Endothelial cell (in vitro differentiated cells): ENCODE measurements around the gene TMC5. TPM values are rescaled to one million over a fixed set of nuclear protein-coding genes. Genes with fewer than 3 reads are reported as not detected.

Experiments
- DNase-seq: peaks from one replicate; pipeline ENCODE4 v3.0.0; 2021; ENCODE audit warnings: low spot score
- H3K27ac Mint-ChIP-seq: one replicate; pipeline ENCODE4 v1.8.0; 2021; ENCODE audit warnings: mixed read lengths, inconsistent platforms; ENCODE audit not compliant: unreplicated experiment
- H3K27me3 Mint-ChIP-seq: one replicate; pipeline ENCODE4 v1.8.0; 2021; ENCODE audit warnings: mild to moderate bottlenecking, moderate library complexity, mixed read lengths, inconsistent platforms; ENCODE audit not compliant: unreplicated experiment
- H3K36me3 Mint-ChIP-seq: one replicate; pipeline ENCODE4 v1.8.0; 2021; ENCODE audit warnings: mild to moderate bottlenecking, low read depth, mixed read lengths, inconsistent platforms; ENCODE audit not compliant: unreplicated experiment
- H3K4me1 Mint-ChIP-seq: one replicate; pipeline ENCODE4 v1.8.0; 2021; ENCODE audit warnings: mild to moderate bottlenecking, mixed read lengths, inconsistent platforms; ENCODE audit not compliant: unreplicated experiment
- H3K4me3 Mint-ChIP-seq: one replicate; pipeline ENCODE4 v1.8.0; 2021; ENCODE audit warnings: mild to moderate bottlenecking, mixed read lengths, inconsistent platforms; ENCODE audit not compliant: unreplicated experiment
- H3K9me3 Mint-ChIP-seq: one replicate; pipeline ENCODE4 v1.8.0; 2021; ENCODE audit warnings: mixed read lengths, inconsistent platforms; ENCODE audit not compliant: unreplicated experiment
- total RNA-seq: library from RNA; stranded (reverse); fragmentation: NEBNext Ultra II Directional; extraction: Animal tissue kit (Norgen Biotek cat#: 25700); gene quantifications from one replicate; pipeline ENCODE4 v1.2.1, GENCODE V29; 2021; ENCODE audit not compliant: unreplicated experiment
- TF ChIP-seq, protein P1 (sequence below): fragments of 200-600 bp; sonication (generic); IDR thresholded peaks from one replicate; pipeline ENCODE4 v1.5.0; 2021; ENCODE audit warnings: antibody characterized with exemption; ENCODE audit not compliant: unreplicated experiment

The TMC5 gene
- total RNA-seq, 1 donor from 2014 or later = 0.69 TPM

GRCh38 chr16:19472482-19472881 is 54.8 kb downstream of the TMC5 start:
- Mint-ChIP-seq H3K27ac (no peak overlapping the region), H3K4me1 (no peaks in the 10 kb centered on the region), H3K4me3 (no peak overlapping the region), H3K27me3 (no peaks in the 10 kb centered on the region), H3K9me3 (no peaks in the 10 kb centered on the region), H3K36me3 (peaks cover 4% of the 10 kb centered on the region)
- DNase-seq = no peak
- TF ChIP-seq, protein P1, sequence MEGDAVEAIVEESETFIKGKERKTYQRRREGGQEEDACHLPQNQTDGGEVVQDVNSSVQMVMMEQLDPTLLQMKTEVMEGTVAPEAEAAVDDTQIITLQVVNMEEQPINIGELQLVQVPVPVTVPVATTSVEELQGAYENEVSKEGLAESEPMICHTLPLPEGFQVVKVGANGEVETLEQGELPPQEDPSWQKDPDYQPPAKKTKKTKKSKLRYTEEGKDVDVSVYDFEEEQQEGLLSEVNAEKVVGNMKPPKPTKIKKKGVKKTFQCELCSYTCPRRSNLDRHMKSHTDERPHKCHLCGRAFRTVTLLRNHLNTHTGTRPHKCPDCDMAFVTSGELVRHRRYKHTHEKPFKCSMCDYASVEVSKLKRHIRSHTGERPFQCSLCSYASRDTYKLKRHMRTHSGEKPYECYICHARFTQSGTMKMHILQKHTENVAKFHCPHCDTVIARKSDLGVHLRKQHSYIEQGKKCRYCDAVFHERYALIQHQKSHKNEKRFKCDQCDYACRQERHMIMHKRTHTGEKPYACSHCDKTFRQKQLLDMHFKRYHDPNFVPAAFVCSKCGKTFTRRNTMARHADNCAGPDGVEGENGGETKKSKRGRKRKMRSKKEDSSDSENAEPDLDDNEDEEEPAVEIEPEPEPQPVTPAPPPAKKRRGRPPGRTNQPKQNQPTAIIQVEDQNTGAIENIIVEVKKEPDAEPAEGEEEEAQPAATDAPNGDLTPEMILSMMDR = no peak

DNA sequence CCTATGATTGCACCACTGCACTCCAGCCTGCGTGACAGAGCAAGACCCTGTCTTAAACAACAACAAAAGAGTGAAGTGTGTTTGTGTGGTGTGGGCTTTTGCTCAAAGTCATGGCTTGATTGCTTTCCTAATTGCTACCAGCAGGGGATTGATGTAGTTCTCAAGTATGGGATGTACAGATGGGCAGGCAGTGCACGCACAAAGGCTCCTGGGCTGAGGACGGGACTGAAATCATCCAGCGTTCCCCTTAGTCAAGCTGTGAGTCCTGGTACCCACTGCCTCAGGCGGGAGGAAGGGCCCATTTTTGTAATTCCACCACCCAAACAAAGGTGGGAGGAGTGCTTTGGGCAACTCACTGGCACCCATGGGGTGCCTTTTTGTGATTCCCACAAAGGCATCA is 56.9 kb downstream of the TMC5 start:
- Mint-ChIP-seq H3K4me1 (no peaks in the 10 kb centered on the region), H3K36me3 (no peaks in the 10 kb centered on the region), H3K4me3 (no peak overlapping the region), H3K27me3 (peaks cover 1% of the 10 kb centered on the region), H3K9me3 (no peaks in the 10 kb centered on the region), H3K27ac (no peak overlapping the region)
- no peak for DNase-seq
- TF ChIP-seq, protein P1 = no peak

GRCh38 chr16:19478505-19478904 is 60.8 kb downstream of the TMC5 start:
- Mint-ChIP-seq H3K4me1 (no peaks in the 10 kb centered on the region), H3K27me3 (peaks cover 1% of the 10 kb centered on the region), H3K36me3 (no peaks in the 10 kb centered on the region), H3K4me3 (no peak overlapping the region), H3K27ac (no peak overlapping the region), H3K9me3 (no peaks in the 10 kb centered on the region)
- no peak for DNase-seq
- TF ChIP-seq, protein P1 = no peak

DNA sequence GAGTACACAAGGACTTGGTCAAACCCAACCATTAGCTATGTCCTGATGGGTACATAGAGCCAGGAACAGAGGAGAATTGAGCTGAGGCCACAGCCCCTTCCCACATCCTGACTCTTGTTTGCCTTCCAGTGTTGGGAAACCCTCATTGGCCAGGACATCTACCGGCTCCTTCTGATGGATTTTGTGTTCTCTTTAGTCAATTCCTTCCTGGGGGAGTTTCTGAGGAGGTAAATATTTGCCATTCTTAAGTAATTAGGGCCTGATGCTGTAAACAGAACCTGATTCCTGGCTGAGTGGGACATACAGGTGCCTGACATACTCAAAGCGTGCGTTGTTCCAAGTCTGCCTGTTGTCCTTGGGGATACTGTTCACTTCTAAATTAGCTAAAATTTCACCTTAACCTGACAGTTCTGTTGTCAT is 61.6 kb downstream of the TMC5 start:
- no peaks in the 10 kb centered on the region for H3K36me3 Mint-ChIP-seq
- H3K4me1 Mint-ChIP-seq = no peaks in the 10 kb centered on the region
- H3K27me3 Mint-ChIP-seq = peaks cover 1% of the 10 kb centered on the region
- TF ChIP-seq, protein P1 = no peak
- DNase-seq = no peak
- no peak overlapping the region for H3K27ac Mint-ChIP-seq
- no peaks in the 10 kb centered on the region for H3K9me3 Mint-ChIP-seq
- H3K4me3 Mint-ChIP-seq = no peak overlapping the region

DNA sequence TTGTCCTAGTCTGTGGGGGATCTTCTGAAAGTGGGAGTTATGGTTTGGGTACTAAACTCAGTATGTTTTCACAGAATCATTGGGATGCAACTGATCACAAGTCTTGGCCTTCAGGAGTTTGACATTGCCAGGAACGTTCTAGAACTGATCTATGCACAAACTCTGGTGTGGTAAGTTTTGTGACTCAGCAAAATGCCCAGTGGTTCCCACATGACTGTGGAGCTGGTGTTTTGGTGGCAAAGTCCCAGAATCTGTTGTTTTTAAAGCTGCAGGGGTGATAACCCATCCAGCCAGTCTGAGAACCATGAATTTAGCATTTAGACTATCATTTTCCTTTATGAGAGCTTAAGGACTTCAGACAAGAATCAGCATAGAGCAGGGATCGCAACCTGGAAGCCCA is 63.6 kb downstream of the TMC5 start:
- Mint-ChIP-seq H3K27me3 (peaks cover 1% of the 10 kb centered on the region), H3K36me3 (no peaks in the 10 kb centered on the region), H3K27ac (no peak overlapping the region), H3K9me3 (no peaks in the 10 kb centered on the region), H3K4me3 (no peak overlapping the region), H3K4me1 (no peaks in the 10 kb centered on the region)
- TF ChIP-seq, protein P1 = no peak
- DNase-seq = no peak
